Suprapubic skin (tissue), 4 donors: Measurements from ENCODE around the gene PPP1R27. TPM values are rescaled to one million over a fixed set of nuclear protein-coding genes. Genes with fewer than 3 reads are reported as not detected.

Source experiments
- DNase-seq, 2 donors: peaks; one replicate each; pipeline ENCODE4 v3.0.0-alpha.2; 2019; ENCODE audit warnings: low spot score in 2 of 2
- H3K27ac ChIP-seq: fragments of 200-600 bp; sonication (generic); one replicate; pipeline ENCODE4 v1.5.1; 2019
- H3K27me3 ChIP-seq: fragments of 200-600 bp; sonication (generic); one replicate; pipeline ENCODE4 v1.5.1; 2019
- H3K36me3 ChIP-seq: fragments of 200-600 bp; sonication (generic); one replicate; pipeline ENCODE4 v1.5.1; 2019
- H3K4me1 ChIP-seq: fragments of 200-600 bp; sonication (generic); one replicate; pipeline ENCODE4 v1.5.1; 2019
- H3K4me3 ChIP-seq: fragments of 200-600 bp; sonication (generic); one replicate; pipeline ENCODE4 v1.5.1; 2019; ENCODE audit warnings: mild to moderate bottlenecking
- H3K9me3 ChIP-seq: fragments of 200-600 bp; sonication (generic); one replicate; pipeline ENCODE4 v1.5.1; 2019
- CTCF ChIP-seq, 2 donors: fragments of 200-600 bp in 1 of 2; fragments of 450-650 bp in 1 of 2; sonication (generic) in 1 of 2; IDR thresholded peaks; one replicate each; pipeline ENCODE4 v1.5.1; 2016 to 2019; ENCODE audit warnings: antibody characterized with exemption in 2 of 2, mild to moderate bottlenecking in 1 of 2, moderate library complexity in 1 of 2
- EP300 ChIP-seq: sonication (generic); formaldehyde crosslinking; IDR thresholded peaks from one replicate; pipeline ENCODE4 v1.6.1; 2017; ENCODE audit warnings: antibody characterized with exemption
- POLR2A ChIP-seq, 2 donors: fragments of 450-650 bp; IDR thresholded peaks; one replicate each; pipeline ENCODE4 v1.6.1; 2017; ENCODE audit warnings: antibody characterized with exemption in 2 of 2, mild to moderate bottlenecking in 2 of 2, moderate library complexity in 2 of 2
- POLR2AphosphoS5 ChIP-seq, 3 donors: sonication (generic); formaldehyde crosslinking; IDR thresholded peaks; one replicate each; pipeline ENCODE4 v1.6.1; 2017; ENCODE audit warnings: antibody characterized with exemption in 3 of 3
- WGBS: methylation state at CpG from one replicate; pipeline ENCODE4 v1.1.5; 2018; 5-methylcytosine and 5-hydroxymethylcytosine counted together
- total RNA-seq, 4 donors: library from RNA; depleted of rRNA; stranded (reverse); fragments of >200 nt; gene quantifications; one replicate each; pipeline ENCODE4 v1.1.0, GENCODE V29; 2016

The PPP1R27 gene
- 1 to 10 TPM in 1 of 4 donors, not detected in 3; 1.3 TPM for total RNA-seq

GRCh38 chr17:81834831-81835267, at the start of gene PPP1R27:
Gene PPP1R27, minus strand, starts transcription at chr17:81835050. Its CDS starts 97 bp downstream, at chr17:81834953.
- TF ChIP-seq CTCF (IDR thresholded peaks at IDR 0.05) = no peak
- no peak for TF ChIP-seq POLR2A (IDR thresholded peaks at IDR 0.05)
- TF ChIP-seq POLR2AphosphoS5 (IDR thresholded peaks at IDR 0.05) = no peak
- no peak for TF ChIP-seq EP300
- H3K36me3 ChIP-seq = no peaks in the 10 kb centered on the region
- WGBS = 81% methylated on average over 7 of the region's 26 CpGs
- H3K9me3 ChIP-seq = no peaks in the 10 kb centered on the region
- peaks cover 44% of the 10 kb centered on the region for H3K4me1 ChIP-seq
- no peaks in the 10 kb centered on the region for H3K27me3 ChIP-seq
- peak within 1 kb of the TSS; percentile 60 for H3K4me3 ChIP-seq
- no peak within 1 kb of the TSS for H3K27ac ChIP-seq
- DNase-seq = no peak

GRCh38 chr17:81884520-81884919, 49.7 kb upstream of the PPP1R27 start:
- Histone ChIP-seq H3K9me3 (no peaks in the 10 kb centered on the region), H3K27me3 (no peaks in the 10 kb centered on the region), H3K4me1 (peaks cover 10% of the 10 kb centered on the region), H3K27ac (no peak overlapping the region), H3K4me3 (no peak overlapping the region), H3K36me3 (peaks cover 81% of the 10 kb centered on the region)
- WGBS = 72% methylated on average over 10 of the region's 11 CpGs
- no peak for DNase-seq
- TF ChIP-seq POLR2AphosphoS5 (IDR thresholded peaks at IDR 0.05) (no peak), POLR2A (IDR thresholded peaks at IDR 0.05) (no peak), CTCF (IDR thresholded peaks at IDR 0.05) (no peak), EP300 (no peak)

GRCh38 chr17:81879121-81879520, 44.3 kb upstream of the PPP1R27 start:
- Histone ChIP-seq H3K27ac (no peak overlapping the region), H3K27me3 (no peaks in the 10 kb centered on the region), H3K4me3 (no peak overlapping the region), H3K36me3 (peaks cover 35% of the 10 kb centered on the region), H3K4me1 (no peaks in the 10 kb centered on the region), H3K9me3 (no peaks in the 10 kb centered on the region)
- WGBS = 87% methylated on average over 5 of the region's 5 CpGs
- TF ChIP-seq POLR2A (IDR thresholded peaks at IDR 0.05) (no peak), POLR2AphosphoS5 (IDR thresholded peaks at IDR 0.05) (no peak), CTCF (IDR thresholded peaks at IDR 0.05) (no peak), EP300 (no peak)
- no peak for DNase-seq

GRCh38 chr17:81878294-81878693, 43.4 kb upstream of the PPP1R27 start:
- TF ChIP-seq POLR2AphosphoS5 (IDR thresholded peaks at IDR 0.05) (no peak), CTCF (IDR thresholded peaks at IDR 0.05) (no peak), POLR2A (IDR thresholded peaks at IDR 0.05) (no peak), EP300 (no peak)
- peaks cover 27% of the 10 kb centered on the region for H3K36me3 ChIP-seq
- 90% methylated on average over 3 of the region's 3 CpGs for WGBS
- H3K27me3 ChIP-seq = no peaks in the 10 kb centered on the region
- no peak for DNase-seq
- H3K4me3 ChIP-seq = no peak overlapping the region
- H3K4me1 ChIP-seq = no peaks in the 10 kb centered on the region
- no peak overlapping the region for H3K27ac ChIP-seq
- H3K9me3 ChIP-seq = no peaks in the 10 kb centered on the region

- Histone ChIP-seq H3K4me3 (no peak overlapping the region), H3K4me1 (peaks cover 7% of the 10 kb centered on the region), H3K27me3 (no peaks in the 10 kb centered on the region), H3K9me3 (no peaks in the 10 kb centered on the region), H3K27ac (no peak overlapping the region), H3K36me3 (peaks cover 22% of the 10 kb centered on the region)
- WGBS = 99% methylated on average over 5 of the region's 5 CpGs
- DNase-seq = no peak
- TF ChIP-seq CTCF (IDR thresholded peaks at IDR 0.05) (no peak), POLR2A (IDR thresholded peaks at IDR 0.05) (no peak), POLR2AphosphoS5 (IDR thresholded peaks at IDR 0.05) (no peak), EP300 (no peak)
Observed at GRCh38 chr17:81877569-81877968, 42.7 kb upstream of the PPP1R27 start.
